Measurements from ENCODE around the gene CALHM4.

CALHM4 gene, protein sequence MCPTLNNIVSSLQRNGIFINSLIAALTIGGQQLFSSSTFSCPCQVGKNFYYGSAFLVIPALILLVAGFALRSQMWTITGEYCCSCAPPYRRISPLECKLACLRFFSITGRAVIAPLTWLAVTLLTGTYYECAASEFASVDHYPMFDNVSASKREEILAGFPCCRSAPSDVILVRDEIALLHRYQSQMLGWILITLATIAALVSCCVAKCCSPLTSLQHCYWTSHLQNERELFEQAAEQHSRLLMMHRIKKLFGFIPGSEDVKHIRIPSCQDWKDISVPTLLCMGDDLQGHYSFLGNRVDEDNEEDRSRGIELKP

GRCh38 chr6:116553451-116553850 is at the start of gene CALHM4:
Gene CALHM4, plus strand, starts transcription at chr6:116553751. Its CDS starts 43 bp downstream, at chr6:116553794.
- DNase-seq = no peak

DNA sequence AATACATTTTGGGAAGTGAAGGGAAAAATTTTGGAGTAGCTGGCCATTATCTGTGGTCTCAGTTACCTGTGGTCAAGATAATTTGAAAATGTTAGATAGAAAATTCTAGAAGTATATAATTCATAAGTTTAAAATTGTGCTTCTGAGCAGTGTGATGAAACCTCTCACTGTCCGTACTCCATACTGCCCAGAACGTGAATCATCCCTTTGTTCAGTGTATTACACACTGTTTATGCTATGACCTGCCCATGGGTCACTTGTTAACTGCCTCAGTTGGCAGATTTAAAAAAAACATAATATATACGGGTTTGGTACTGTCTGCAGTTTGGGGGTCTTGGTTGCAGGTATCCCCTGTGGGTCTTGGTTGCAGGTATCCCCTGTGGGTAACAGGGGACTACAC is 46.2 kb upstream of the CALHM4 start:
- no peak for DNase-seq

GRCh38 chr6:116508527-116508926 is 45.0 kb upstream of the CALHM4 start:
- no peak for DNase-seq

DNA sequence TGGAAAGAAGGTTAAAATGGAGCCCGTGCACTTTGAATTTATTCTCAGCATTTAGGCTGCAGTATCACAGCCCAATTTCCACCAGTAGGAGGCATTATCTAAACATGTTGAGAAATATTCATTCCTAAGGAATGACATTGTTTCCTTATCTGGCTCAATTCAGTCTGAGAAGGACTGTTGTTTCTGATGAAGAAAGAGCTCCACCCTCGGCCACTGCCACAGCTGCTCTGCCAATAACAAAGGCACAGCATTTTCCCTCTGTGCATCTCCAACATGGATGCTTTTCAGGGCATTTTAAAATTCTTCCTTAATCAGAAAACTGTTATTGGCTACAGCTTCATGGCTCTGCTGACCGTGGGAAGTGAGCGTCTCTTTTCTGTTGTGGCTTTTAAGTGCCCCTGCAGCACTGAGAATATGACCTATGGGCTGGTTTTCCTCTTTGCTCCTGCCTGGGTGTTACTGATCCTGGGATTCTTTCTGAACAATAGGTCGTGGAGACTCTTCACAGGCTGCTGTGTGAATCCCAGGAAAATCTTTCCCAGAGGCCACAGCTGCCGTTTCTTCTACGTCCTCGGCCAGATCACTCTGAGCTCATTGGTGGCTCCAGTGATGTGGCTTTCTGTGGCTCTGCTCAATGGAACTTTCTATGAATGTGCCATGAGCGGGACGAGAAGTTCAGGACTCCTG is 42.0 kb upstream of the CALHM4 start, which contains the start of gene CALHM5:
Gene CALHM5 (plus strand): TSS at position 216 of the 687 bp plus-strand sequence. CDS start 58 bp downstream, at position 274.
- DNase-seq = no peak

- DNase-seq = no peak
These were observed 41.4 kb upstream of the CALHM4 start for GRCh38 chr6:116512111-116512559.

- no peak for DNase-seq
These were observed 40.8 kb upstream of the CALHM4 start for GRCh38 chr6:116512734-116513133.

- no peak for DNase-seq
These were observed 40.2 kb upstream of the CALHM4 start for GRCh38 chr6:116513224-116513875.

GRCh38 chr6:116514111-116514510 is 39.4 kb upstream of the CALHM4 start:
- DNase-seq = no peak

GRCh38 chr6:116515141-116515540 is 38.4 kb upstream of the CALHM4 start:
- no peak for DNase-seq

DNA sequence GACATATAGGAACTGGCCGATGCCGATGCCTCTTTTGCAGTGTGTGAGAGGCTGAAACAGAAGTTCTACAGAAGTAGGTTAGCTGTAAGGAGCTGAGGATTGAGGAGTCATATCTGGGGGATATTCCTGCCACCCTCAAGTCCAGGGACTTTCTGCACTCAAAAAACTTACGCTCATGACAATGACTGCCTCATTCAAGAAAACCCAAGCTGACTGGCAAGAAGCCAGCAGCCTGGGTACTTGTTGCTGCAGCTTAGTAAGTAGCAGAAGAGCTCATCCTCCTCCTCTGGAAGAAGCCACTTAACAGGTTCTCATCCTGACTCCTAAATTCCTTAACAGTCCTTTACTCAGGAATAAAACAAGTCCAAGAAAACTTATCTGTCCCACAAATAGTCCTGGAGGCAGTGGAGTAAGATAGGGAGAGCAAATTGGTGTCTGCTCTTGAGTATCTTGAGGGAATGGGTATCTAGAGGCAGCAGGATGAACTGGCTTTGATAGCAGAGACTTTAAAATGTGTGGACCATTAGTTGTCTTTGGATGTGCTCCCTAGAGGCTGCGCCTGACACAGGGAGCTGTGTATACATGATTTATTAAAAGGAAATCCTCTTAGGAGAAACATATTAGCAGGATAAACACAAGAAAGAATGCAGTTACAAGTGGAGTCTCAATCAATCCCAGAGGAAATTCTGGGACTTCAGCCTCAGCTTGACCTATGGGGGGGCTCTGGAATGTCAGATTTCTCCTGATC is 34.8 kb upstream of the CALHM4 start:
- no peak for DNase-seq

DNA sequence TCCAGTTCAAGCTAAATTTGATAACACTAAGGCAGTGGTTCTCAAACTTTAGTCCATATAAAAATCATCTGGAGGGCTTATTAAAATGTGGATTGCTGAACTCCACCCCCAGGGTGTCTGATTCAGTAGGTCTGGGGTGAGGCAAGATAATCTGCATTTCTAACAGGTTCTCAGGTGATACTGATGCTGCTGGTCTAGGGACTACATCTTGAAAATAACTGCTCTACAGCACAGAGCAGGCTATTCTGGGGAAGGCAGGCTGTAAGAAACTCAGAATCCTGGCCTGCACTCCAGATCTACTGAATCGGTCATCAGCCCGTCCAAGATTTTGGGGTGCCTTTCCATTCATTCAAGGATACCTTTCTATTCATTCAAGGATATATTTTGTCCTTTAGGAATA is 30.7 kb upstream of the CALHM4 start:
- no peak for DNase-seq

DNA sequence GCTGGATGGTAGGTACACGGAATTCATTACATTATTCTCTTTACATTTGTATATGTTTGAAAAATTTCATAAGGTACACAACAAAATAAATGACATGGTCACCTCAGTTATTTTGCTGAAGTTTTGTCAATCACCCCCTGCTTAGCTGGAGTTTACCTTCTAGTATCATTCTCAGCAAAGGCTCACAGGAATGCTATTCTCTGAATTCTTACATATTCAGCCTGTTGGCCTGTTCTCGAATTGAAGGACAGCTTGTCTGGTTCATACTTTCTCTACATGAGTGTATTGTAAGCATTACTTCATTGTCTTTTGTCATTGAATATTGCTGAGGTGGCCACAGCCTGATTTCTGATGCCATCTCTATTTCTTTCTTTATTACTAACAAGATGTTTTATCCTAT is 29.3 kb upstream of the CALHM4 start:
- DNase-seq = no peak

DNA sequence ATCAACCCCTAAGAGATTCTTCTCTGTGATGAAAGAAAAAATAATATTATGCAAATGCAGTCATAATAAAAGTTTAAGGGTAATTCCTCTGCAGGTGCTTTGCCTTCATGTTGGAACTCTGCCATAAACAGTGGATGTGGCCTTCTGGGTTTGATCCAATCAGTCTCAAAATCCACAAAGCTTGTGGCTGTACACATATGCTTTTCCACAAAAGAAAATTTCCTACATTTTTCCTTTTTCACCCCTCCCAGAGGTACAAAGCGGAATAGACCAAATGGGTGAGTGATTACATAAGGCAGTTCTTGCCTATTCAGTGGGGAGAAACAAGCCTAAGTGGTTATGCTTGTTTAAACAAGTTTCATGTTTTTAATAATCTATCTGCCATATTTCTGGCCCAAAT is 25.4 kb upstream of the CALHM4 start:
- DNase-seq = no peak

DNA sequence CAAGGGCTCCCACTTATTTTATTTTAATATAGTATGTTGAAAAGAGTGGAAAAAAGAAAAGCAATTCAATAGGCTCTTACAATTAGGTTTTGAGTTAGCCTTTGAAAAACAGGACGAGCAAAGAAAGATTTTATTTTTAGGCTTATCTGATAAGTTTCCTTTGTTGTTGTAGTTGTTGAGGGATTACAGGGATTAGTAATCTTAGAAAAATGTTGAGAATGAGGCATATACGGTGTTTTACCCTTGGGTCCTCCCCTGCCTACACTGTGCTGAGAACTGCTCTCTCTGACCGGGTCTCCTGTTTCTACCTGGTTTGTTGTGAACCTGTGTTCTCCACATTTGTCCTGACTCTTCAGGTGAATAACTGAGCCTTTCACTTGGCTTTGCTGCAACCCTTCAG is 24.8 kb upstream of the CALHM4 start:
- no peak for DNase-seq

DNA sequence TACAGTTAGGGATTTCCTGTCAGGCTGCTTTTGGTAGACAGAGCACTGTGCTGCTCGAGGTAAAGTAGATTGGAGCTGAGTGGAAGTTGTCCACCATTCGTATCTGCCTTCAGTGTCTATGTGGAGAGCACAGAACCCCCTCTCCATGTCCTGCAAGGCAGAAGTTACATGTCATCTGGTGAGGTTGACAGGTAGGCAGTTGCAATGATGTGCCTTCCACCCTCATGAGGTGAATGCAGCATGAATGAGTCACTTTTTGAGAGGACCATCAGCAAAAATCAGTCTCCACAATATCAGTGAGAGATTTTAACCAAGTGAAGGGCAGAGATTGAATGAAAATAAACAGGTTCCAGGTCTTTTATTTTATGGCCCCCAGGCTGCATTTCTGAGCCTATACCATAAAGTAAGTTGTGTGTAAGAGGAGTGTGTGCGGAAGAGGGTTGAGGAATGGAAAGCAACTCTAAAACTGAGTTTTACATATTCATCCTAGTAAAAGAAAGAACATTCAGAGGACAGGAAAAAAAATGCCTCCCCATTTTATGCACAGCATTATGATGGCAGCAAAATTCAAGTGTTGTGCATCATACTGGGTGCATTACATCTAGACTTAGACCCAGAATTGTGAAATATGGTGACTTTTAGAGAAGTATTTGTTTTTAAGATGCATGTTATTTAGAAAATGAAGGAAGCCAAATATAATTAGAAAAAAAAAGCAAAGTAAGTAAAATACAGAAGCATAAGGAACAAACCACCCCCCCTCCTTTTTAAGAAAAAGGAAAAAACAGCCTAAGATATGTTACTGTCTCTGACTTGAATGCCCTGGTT is 23.9 kb upstream of the CALHM4 start:
- no peak for DNase-seq

GRCh38 chr6:116530436-116530835 is 23.1 kb upstream of the CALHM4 start:
- no peak for DNase-seq

DNA sequence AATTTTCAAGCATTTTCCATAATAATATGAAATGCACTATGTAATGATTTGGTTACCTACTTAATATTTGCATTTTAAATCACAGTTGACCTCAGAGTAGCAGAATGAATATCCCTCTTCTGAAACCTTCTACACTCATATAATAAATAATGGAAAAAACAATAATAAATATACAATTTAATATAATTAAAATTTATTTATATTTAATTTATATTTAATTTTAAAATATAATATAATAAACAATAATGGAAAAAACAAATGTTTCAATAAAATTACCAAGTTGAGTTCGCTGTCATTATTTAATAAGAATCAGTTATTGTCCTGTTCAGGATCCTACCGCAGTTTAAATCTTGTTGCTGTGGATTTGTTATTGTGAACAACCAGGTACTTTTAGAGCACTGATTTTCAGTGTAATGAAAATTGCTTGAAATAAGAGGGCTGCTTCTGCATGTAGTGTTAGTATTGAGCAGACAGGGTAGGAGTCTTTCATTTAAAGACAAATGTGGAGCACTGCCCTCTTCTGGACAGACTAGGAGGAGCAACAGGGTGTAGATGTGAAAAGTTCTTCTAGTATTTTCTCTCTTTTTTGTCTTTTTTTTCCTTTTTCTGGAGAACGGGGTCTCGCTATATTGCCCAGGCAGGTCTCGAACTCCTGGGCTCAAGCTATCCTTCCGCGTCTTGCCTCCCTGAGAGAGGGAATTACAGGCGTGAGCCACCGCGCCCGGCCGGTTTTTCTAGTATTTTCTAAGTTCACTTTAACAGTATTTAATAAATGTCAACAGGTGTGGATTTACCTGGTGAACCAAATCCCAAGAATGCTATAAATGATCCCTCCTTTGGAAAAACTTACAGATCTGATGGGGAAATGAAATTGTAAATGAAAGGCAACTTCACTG is 21.6 kb upstream of the CALHM4 start:
- peak; percentile 69 for DNase-seq

DNA sequence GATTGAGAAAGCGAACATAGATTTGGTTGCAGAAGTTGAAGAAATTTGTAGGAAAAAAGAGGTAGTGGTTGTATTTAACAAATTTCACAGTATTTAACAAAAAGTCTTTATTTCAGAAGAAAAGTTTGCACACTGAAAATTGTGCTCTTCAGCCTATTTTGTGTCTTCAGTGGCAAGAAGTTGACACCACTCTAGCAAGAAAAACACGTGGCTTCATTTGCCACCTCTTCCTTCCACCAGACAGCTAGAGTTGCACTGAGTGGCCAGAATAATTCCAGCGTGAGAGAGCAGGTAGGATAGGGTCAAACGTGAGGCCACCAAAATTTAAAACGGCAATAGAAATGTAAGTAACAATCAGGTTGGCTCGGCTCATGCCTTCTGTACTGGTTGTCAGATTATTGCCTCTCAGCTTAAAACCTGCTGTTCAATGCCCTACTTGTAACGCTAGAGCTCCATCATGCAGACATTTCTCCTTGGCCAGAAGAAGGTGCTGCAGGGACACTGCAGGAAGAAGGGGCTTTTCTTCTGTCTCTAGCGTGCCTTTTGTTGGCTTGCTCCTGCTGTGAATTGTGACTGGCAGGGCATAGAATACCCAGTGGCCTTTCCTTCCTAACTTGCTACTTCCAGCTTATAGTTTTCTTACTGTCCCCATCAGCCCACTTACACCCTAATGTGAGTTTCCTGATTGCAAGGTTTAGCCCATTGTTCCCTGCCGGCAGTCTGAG is 20.2 kb upstream of the CALHM4 start:
- no peak for DNase-seq

- DNase-seq = no peak
These were observed 18.4 kb upstream of the CALHM4 start for GRCh38 chr6:116535109-116535508.

- DNase-seq = peak; percentile 68
These were observed 17.3 kb upstream of the CALHM4 start for GRCh38 chr6:116536216-116536621.
